ENCODE measurements around the gene GAB4. TPM values are rescaled to one million over a fixed set of nuclear protein-coding genes. Genes with fewer than 3 reads are reported as not detected.

The GAB4 gene
- total RNA-seq, 1 experiment from 2014 or later, result 0.11 TPM

GRCh38 chr22:16965560-16965959 is 42.5 kb downstream of the GAB4 start:
- H3K4me2 ChIP-seq (ENCODE audit: low read depth, low read length, poor library complexity, severe bottlenecking), result no peak overlapping the region
- peaks cover 15% of the 10 kb centered on the region for H3K4me1 ChIP-seq (ENCODE audit: low read length)
- H3K9me3 ChIP-seq (ENCODE audit: low read length), result no peaks in the 10 kb centered on the region
- no peak overlapping the region for H2AFZ ChIP-seq (ENCODE audit: low read length)
- H3K9ac ChIP-seq (ENCODE audit: low read length), result no peak overlapping the region
- no peaks in the 10 kb centered on the region; the same call in 1 of the 2 replicates for H4K20me1 ChIP-seq (ENCODE audit: insufficient read depth, low read depth, low read length)
- DNase-seq, result peak; percentile 23
- H3K4me3 ChIP-seq (ENCODE audit: low read length), result no peak overlapping the region
- no peaks in the 10 kb centered on the region for H3K79me2 ChIP-seq (ENCODE audit: low read length)
- H3K27me3 ChIP-seq (ENCODE audit: low read length), result no peaks in the 10 kb centered on the region
- no peaks in the 10 kb centered on the region for H3K36me3 ChIP-seq (ENCODE audit: insufficient read depth, low read length)
- H3K9me2 ChIP-seq (replicated peaks; ENCODE audit: insufficient read depth, low read length), result no peaks in the 10 kb centered on the region
- no peak overlapping the region for H3K27ac ChIP-seq (ENCODE audit: low read length)

- Histone ChIP-seq H3K79me2 (ENCODE audit: low read length) (no peaks in the 10 kb centered on the region), H2AFZ (ENCODE audit: low read length) (no peak overlapping the region), H3K9me2 (replicated peaks; ENCODE audit: insufficient read depth, low read length) (no peaks in the 10 kb centered on the region), H3K4me1 (ENCODE audit: low read length) (peaks cover 16% of the 10 kb centered on the region), H3K4me2 (ENCODE audit: low read depth, low read length, poor library complexity, severe bottlenecking) (no peak overlapping the region), H4K20me1 (ENCODE audit: insufficient read depth, low read depth, low read length) (no peaks in the 10 kb centered on the region; the same call in 1 of the 2 replicates), H3K9ac (ENCODE audit: low read length) (no peak overlapping the region), H3K4me3 (ENCODE audit: low read length) (no peak overlapping the region), H3K9me3 (ENCODE audit: low read length) (no peaks in the 10 kb centered on the region), H3K36me3 (ENCODE audit: insufficient read depth, low read length) (no peaks in the 10 kb centered on the region), H3K27me3 (ENCODE audit: low read length) (no peaks in the 10 kb centered on the region), H3K27ac (ENCODE audit: low read length) (no peak overlapping the region)
- DNase-seq, result peak; percentile 16
Measured at GRCh38 chr22:16965083-16965482, 42.9 kb downstream of the GAB4 start.

DNA sequence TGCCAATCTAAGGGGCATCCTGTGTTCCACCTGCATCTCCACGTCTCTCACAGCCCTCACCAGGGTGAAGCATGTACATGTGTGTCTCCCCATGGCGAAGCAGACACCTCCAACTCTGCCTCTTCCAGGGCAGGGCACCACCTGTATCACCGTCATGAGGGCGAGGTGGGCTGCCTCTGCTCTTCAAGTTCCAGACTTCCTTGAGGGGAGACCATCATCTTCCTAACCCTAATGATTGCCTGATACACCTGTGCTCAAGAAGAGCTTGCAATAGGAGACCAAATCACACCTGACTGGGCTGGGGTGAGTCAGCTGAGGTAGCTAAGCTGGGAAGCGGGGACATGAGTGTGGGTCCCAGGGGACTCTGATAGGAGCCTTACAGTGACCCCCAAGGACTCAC is 43.7 kb downstream of the GAB4 start:
- Histone ChIP-seq H3K9ac (ENCODE audit: low read length) (no peak overlapping the region), H2AFZ (ENCODE audit: low read length) (no peak overlapping the region), H3K36me3 (ENCODE audit: insufficient read depth, low read length) (no peaks in the 10 kb centered on the region), H3K9me2 (replicated peaks; ENCODE audit: insufficient read depth, low read length) (no peaks in the 10 kb centered on the region), H3K79me2 (ENCODE audit: low read length) (no peaks in the 10 kb centered on the region), H3K27ac (ENCODE audit: low read length) (no peak overlapping the region), H3K4me2 (ENCODE audit: low read depth, low read length, poor library complexity, severe bottlenecking) (no peak overlapping the region), H3K4me1 (ENCODE audit: low read length) (peaks cover 18% of the 10 kb centered on the region), H3K9me3 (ENCODE audit: low read length) (no peaks in the 10 kb centered on the region), H4K20me1 (ENCODE audit: insufficient read depth, low read depth, low read length) (no peaks in the 10 kb centered on the region; the same call in 1 of the 2 replicates), H3K27me3 (ENCODE audit: low read length) (no peaks in the 10 kb centered on the region), H3K4me3 (ENCODE audit: low read length) (no peak overlapping the region)
- DNase-seq, result peak; percentile 2

DNA sequence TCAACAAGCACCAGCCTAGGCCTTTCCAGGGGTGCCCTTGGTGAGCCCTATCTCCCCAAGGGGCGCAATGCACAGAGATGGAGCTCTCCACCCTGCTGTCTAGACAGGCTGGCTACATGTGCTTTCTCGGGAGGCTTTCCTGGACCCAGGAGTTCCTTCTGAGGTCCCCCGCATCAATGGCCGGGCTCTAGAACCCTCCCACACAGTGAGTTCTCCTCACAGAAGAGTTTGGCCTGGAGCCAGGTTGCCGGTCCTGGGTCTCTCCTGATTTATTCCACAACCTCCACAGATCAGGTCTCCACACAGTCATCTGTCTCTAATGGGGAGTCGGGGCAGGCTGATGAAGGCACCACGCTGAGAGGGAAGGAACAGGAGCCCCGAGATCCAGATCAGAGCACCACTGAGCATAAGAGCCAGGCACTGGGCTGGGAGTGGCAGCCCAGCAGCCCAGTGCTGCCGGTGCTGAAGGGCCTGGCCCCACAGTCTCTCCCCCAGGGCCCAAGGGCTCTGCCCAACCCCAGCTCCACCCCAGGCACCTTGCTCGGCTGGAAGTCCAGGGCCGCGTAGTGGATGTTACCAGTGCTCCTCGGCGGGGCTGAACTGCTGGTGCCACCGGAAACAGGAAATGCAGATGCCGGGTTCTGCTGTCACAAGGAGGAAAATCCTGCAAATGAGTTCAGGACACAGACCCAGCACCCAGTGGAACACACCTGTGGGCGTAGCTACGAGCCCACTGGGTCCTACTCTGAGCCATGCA is 44.7 kb downstream of the GAB4 start:
- Histone ChIP-seq H3K9me2 (replicated peaks; ENCODE audit: insufficient read depth, low read length) (no peaks in the 10 kb centered on the region), H4K20me1 (ENCODE audit: insufficient read depth, low read depth, low read length) (no peaks in the 10 kb centered on the region; the same call in 1 of the 2 replicates), H3K27me3 (ENCODE audit: low read length) (no peaks in the 10 kb centered on the region), H3K4me3 (ENCODE audit: low read length) (no peak overlapping the region), H3K4me2 (ENCODE audit: low read depth, low read length, poor library complexity, severe bottlenecking) (no peak overlapping the region), H3K4me1 (ENCODE audit: low read length) (peaks cover 21% of the 10 kb centered on the region), H2AFZ (ENCODE audit: low read length) (no peak overlapping the region), H3K9ac (ENCODE audit: low read length) (no peak overlapping the region), H3K27ac (ENCODE audit: low read length) (no peak overlapping the region), H3K79me2 (ENCODE audit: low read length) (no peaks in the 10 kb centered on the region), H3K36me3 (ENCODE audit: insufficient read depth, low read length) (no peaks in the 10 kb centered on the region), H3K9me3 (ENCODE audit: low read length) (no peaks in the 10 kb centered on the region)
- no peak for DNase-seq

- no peak for DNase-seq
- H3K27me3 ChIP-seq (ENCODE audit: low read length), result no peaks in the 10 kb centered on the region
- H3K9ac ChIP-seq (ENCODE audit: low read length), result no peak overlapping the region
- H3K27ac ChIP-seq (ENCODE audit: low read length), result no peak overlapping the region
- H3K4me3 ChIP-seq (ENCODE audit: low read length), result no peak overlapping the region
- no peaks in the 10 kb centered on the region for H4K20me1 ChIP-seq (ENCODE audit: insufficient read depth, low read depth, low read length)
- no peak overlapping the region for H3K4me2 ChIP-seq (ENCODE audit: low read depth, low read length, poor library complexity, severe bottlenecking)
- H3K9me2 ChIP-seq (replicated peaks; ENCODE audit: insufficient read depth, low read length), result no peaks in the 10 kb centered on the region
- H3K36me3 ChIP-seq (ENCODE audit: insufficient read depth, low read length), result no peaks in the 10 kb centered on the region
- no peaks in the 10 kb centered on the region for H3K79me2 ChIP-seq (ENCODE audit: low read length)
- H3K9me3 ChIP-seq (ENCODE audit: low read length), result no peaks in the 10 kb centered on the region
- H2AFZ ChIP-seq (ENCODE audit: low read length), result no peak overlapping the region
- peaks cover 21% of the 10 kb centered on the region for H3K4me1 ChIP-seq (ENCODE audit: low read length)
Measured at GRCh38 chr22:16962501-16962900, 45.5 kb downstream of the GAB4 start.

GRCh38 chr22:16961477-16962186 is 46.4 kb downstream of the GAB4 start:
- H3K9me2 ChIP-seq (replicated peaks; ENCODE audit: insufficient read depth, low read length), result no peaks in the 10 kb centered on the region
- H4K20me1 ChIP-seq (ENCODE audit: insufficient read depth, low read depth, low read length), result no peaks in the 10 kb centered on the region
- peaks cover 21% of the 10 kb centered on the region for H3K4me1 ChIP-seq (ENCODE audit: low read length)
- no peak overlapping the region for H3K4me2 ChIP-seq (ENCODE audit: low read depth, low read length, poor library complexity, severe bottlenecking)
- H3K36me3 ChIP-seq (ENCODE audit: insufficient read depth, low read length), result no peaks in the 10 kb centered on the region
- DNase-seq, result no peak
- no peak overlapping the region for H3K4me3 ChIP-seq (ENCODE audit: low read length)
- no peak overlapping the region for H2AFZ ChIP-seq (ENCODE audit: low read length)
- no peak overlapping the region for H3K27ac ChIP-seq (ENCODE audit: low read length)
- H3K9ac ChIP-seq (ENCODE audit: low read length), result no peak overlapping the region
- no peaks in the 10 kb centered on the region for H3K9me3 ChIP-seq (ENCODE audit: low read length)
- no peaks in the 10 kb centered on the region for H3K27me3 ChIP-seq (ENCODE audit: low read length)
- H3K79me2 ChIP-seq (ENCODE audit: low read length), result no peaks in the 10 kb centered on the region

DNA sequence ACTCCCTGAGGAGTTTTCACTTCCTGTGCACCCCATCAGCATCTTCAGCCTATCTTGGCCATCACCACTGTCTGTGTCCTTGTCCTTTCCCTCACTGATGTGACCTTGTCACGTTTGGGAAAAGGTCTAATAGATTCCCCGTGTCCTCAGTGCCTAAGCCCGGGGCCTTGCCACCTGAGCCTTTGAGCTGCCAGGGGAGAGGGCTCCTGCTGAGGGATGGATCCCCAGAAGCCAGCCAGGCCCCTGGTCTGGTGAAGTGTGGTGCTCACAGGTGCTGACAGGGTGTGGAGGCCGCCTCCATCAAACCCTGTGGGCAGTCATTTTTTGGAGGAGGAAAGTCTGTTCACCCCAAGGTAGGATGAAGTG is 47.2 kb downstream of the GAB4 start:
- H3K9ac ChIP-seq (ENCODE audit: low read length), result no peak overlapping the region
- H4K20me1 ChIP-seq (ENCODE audit: insufficient read depth, low read depth, low read length), result no peaks in the 10 kb centered on the region
- no peaks in the 10 kb centered on the region for H3K9me3 ChIP-seq (ENCODE audit: low read length)
- H3K9me2 ChIP-seq (replicated peaks; ENCODE audit: insufficient read depth, low read length), result no peaks in the 10 kb centered on the region
- H3K4me1 ChIP-seq (ENCODE audit: low read length), result peaks cover 28% of the 10 kb centered on the region
- H3K79me2 ChIP-seq (ENCODE audit: low read length), result no peaks in the 10 kb centered on the region
- no peak overlapping the region for H3K4me2 ChIP-seq (ENCODE audit: low read depth, low read length, poor library complexity, severe bottlenecking)
- no peak overlapping the region for H3K27ac ChIP-seq (ENCODE audit: low read length)
- DNase-seq, result no peak
- H3K4me3 ChIP-seq (ENCODE audit: low read length), result no peak overlapping the region
- no peaks in the 10 kb centered on the region for H3K27me3 ChIP-seq (ENCODE audit: low read length)
- no peak overlapping the region for H2AFZ ChIP-seq (ENCODE audit: low read length)
- H3K36me3 ChIP-seq (ENCODE audit: insufficient read depth, low read length), result no peaks in the 10 kb centered on the region

GRCh38 chr22:16960220-16960883 is 47.7 kb downstream of the GAB4 start:
- Histone ChIP-seq H3K9me2 (replicated peaks; ENCODE audit: insufficient read depth, low read length) (no peaks in the 10 kb centered on the region), H3K9me3 (ENCODE audit: low read length) (no peaks in the 10 kb centered on the region), H3K4me2 (ENCODE audit: low read depth, low read length, poor library complexity, severe bottlenecking) (no peak overlapping the region), H3K36me3 (ENCODE audit: insufficient read depth, low read length) (no peaks in the 10 kb centered on the region), H3K79me2 (ENCODE audit: low read length) (no peaks in the 10 kb centered on the region), H3K27ac (ENCODE audit: low read length) (no peak overlapping the region), H2AFZ (ENCODE audit: low read length) (no peak overlapping the region), H3K9ac (ENCODE audit: low read length) (no peak overlapping the region), H3K27me3 (ENCODE audit: low read length) (no peaks in the 10 kb centered on the region), H3K4me3 (ENCODE audit: low read length) (no peak overlapping the region), H3K4me1 (ENCODE audit: low read length) (peaks cover 30% of the 10 kb centered on the region), H4K20me1 (ENCODE audit: insufficient read depth, low read depth, low read length) (no peaks in the 10 kb centered on the region)
- no peak for DNase-seq
